GM12878 (cell line): Measurements from ENCODE around the gene DMAC2. TPM values are rescaled to one million over a fixed set of nuclear protein-coding genes. Genes with fewer than 3 reads are reported as not detected.

Source experiments
- ATAC-seq: fragments of 200-7000 bp; cut with Tn5 transposase; 3 replicates; pipeline ENCODE4 v1.9.1; 2020; ENCODE audit warnings: mild to moderate bottlenecking, moderate library complexity
- BruUV-seq: library from RNA; stranded (reverse); fragments of 400-500 nt; replicated peaks from 2 replicates; lab custom pipeline; 2021; lab: Mats Ljungman, UMichigan
- CTCF ChIA-PET: fragments of 300-600 bp; sonication (Branson Sonifier 250); formaldehyde crosslinking; extraction: SDS; loops from one replicate; lab custom pipeline; 2021; ENCODE audit warnings: inconsistent platforms; lab: Yijun Ruan, JAX
- POLR2A ChIA-PET: fragments of 350-600 bp; formaldehyde crosslinking; extraction: SDS; loops from one replicate; lab custom pipeline; 2021; ENCODE audit warnings: inconsistent platforms; lab: Charles Lee
- RAD21 ChIA-PET: fragments of 300-600 bp; sonication (Branson Sonifier 250); formaldehyde crosslinking; loops from one replicate; lab custom pipeline; 2023; ENCODE audit warnings: antibody characterized with exemption; ENCODE audit not compliant: unreplicated experiment; lab: Charles Lee
- SMC1A ChIA-PET: fragments of 300-600 bp; sonication (Branson Sonifier 250); formaldehyde crosslinking; loops from one replicate; lab custom pipeline; 2023; ENCODE audit not compliant: unreplicated experiment, uncharacterized antibody; lab: Charles Lee
- DNase-seq: peaks from one replicate; pipeline ENCODE4 v3.0.0-alpha.2; 2011; ENCODE audit warnings: low read depth, low spot score
- FAIRE-seq: peaks from 3 replicates; lab custom pipeline; 2011; peaks lifted over from hg19 to GRCh38; lab: Jason Lieb, UNC
- H2AFZ ChIP-seq: 2 replicates; pipeline ENCODE4 v1.6.0; 2011; ENCODE audit warnings: low read depth, low read length, control low read depth; ENCODE audit not compliant: control insufficient read depth
- H3K27ac ChIP-seq: 2 replicates; pipeline ENCODE4 v1.5.1; 2011; ENCODE audit warnings: control low read depth; ENCODE audit not compliant: control insufficient read depth, insufficient read depth
- H3K27me3 ChIP-seq, 2 experiments: replicated peaks in 1 of 2; 2 replicates each; pipeline versions ENCODE4 v1.6.0 to v1.6.1; 2011; ENCODE audit warnings: low read length in 1 of 2; ENCODE audit not compliant: control insufficient read depth in 2 of 2, insufficient read depth in 2 of 2
- H3K36me3 ChIP-seq, 2 experiments: 2 replicates each; pipeline ENCODE4 v1.5.1; 2011; ENCODE audit warnings: low read length in 1 of 2; ENCODE audit not compliant: control insufficient read depth in 2 of 2, insufficient read depth in 2 of 2
- H3K4me1 ChIP-seq: 2 replicates; pipeline ENCODE4 v1.6.1; 2011; ENCODE audit warnings: mild to moderate bottlenecking, low read length, moderate library complexity, mixed read lengths; ENCODE audit not compliant: control insufficient read depth, insufficient read depth
- H3K4me2 ChIP-seq: 2 replicates; pipeline ENCODE4 v1.6.0; 2011; ENCODE audit warnings: control low read depth; ENCODE audit not compliant: control insufficient read depth, insufficient read depth
- H3K4me3 ChIP-seq: fragments of 200-600 bp; sonication (generic); 2 replicates; pipeline ENCODE4 v1.5.1; 2016
- H3K79me2 ChIP-seq: 2 replicates; pipeline ENCODE4 v1.6.0; 2011; ENCODE audit warnings: low read length; ENCODE audit not compliant: control insufficient read depth, insufficient read depth
- H3K9ac ChIP-seq: 2 replicates; pipeline ENCODE4 v1.8.0; 2011; ENCODE audit warnings: low read length, control low read depth, mixed read lengths; ENCODE audit not compliant: control insufficient read depth, insufficient read depth
- H3K9me3 ChIP-seq: replicated peaks from 3 replicates; pipeline ENCODE4 v1.5.1; 2011; ENCODE audit warnings: mild to moderate bottlenecking, low read length; ENCODE audit not compliant: control insufficient read depth, insufficient read depth
- H4K20me1 ChIP-seq: 2 replicates; pipeline ENCODE4 v1.6.0; 2011; ENCODE audit not compliant: control insufficient read depth, insufficient read depth
- BCL3 ChIP-seq: IDR thresholded peaks from 2 replicates; pipeline ENCODE4 v1.6.1; 2011; ENCODE audit warnings: borderline replicate concordance, low read depth, mild to moderate bottlenecking, moderate library complexity, low read length; ENCODE audit not compliant: insufficient read depth, poor library complexity, severe bottlenecking
- BCLAF1 ChIP-seq: fragments of 450-650 bp; IDR thresholded peaks from 2 replicates; pipeline ENCODE4 v1.6.1; 2017; ENCODE audit warnings: antibody characterized with exemption, mild to moderate bottlenecking, moderate library complexity
- CBX5 ChIP-seq: sonication (generic); IDR thresholded peaks from 2 replicates; pipeline ENCODE4 v1.6.1; 2016; ENCODE audit warnings: low read depth, moderate library complexity, mild to moderate bottlenecking, inconsistent platforms
- CHD4 ChIP-seq: fragments of 200-600 bp; sonication (generic); IDR thresholded peaks from 2 replicates; pipeline ENCODE4 v1.6.1; 2016; ENCODE audit warnings: mild to moderate bottlenecking
- EED ChIP-seq: sonication (generic); IDR thresholded peaks from 2 replicates; pipeline ENCODE4 v1.6.1; 2016; ENCODE audit warnings: antibody characterized with exemption, low read depth
- NR2C2 ChIP-seq: IDR thresholded peaks from 2 replicates; pipeline ENCODE4 v1.6.1; 2011; ENCODE audit warnings: borderline replicate concordance, low read depth; ENCODE audit not compliant: control insufficient read depth, insufficient read length
- PAX8 ChIP-seq: fragments of 450-650 bp; IDR thresholded peaks from 2 replicates; pipeline ENCODE4 v1.6.1; 2017; ENCODE audit warnings: mild to moderate bottlenecking, moderate library complexity
- ZBTB4 ChIP-seq: fragments of 450-650 bp; formaldehyde crosslinking; IDR thresholded peaks from 2 replicates; pipeline ENCODE4 v1.4.0; 2022; ENCODE audit warnings: mild to moderate bottlenecking, moderate library complexity
- WGBS: methylation state at CpG from one replicate; pipeline ENCODE4 v1.1.6; 2016; ENCODE audit warnings: low lambda C conversion rate; ENCODE audit not compliant: insufficient replicate concordance, insufficient coverage; ENCODE audit errors: missing lambda C conversion rate; 5-methylcytosine and 5-hydroxymethylcytosine counted together
- in situ Hi-C: fragments of 300-500 bp; cut with MboI; formaldehyde crosslinking; loops from 9 replicates; pipeline ENCODE4 v1.14.3; 2018; ENCODE audit warnings: mixed read lengths
- intact Hi-C: fragments of 100-400 bp; cut with micrococcal nuclease; formaldehyde crosslinking; loops from one replicate; pipeline ENCODE4 v1.14.2; 2022; ENCODE audit not compliant: unreplicated experiment
- polyA plus RNA-seq, 11 experiments: library from polyadenylated mRNA; depleted of rRNA in 4 of 11; unstranded in 6 of 11; stranded (reverse) in 5 of 11; fragments of >200 nt; fragmentation: Nextera tagmentation in 4 of 11; fragmentation: Illumina TruSeq in 1 of 11; extraction: Ambion mirVana in 4 of 11; extraction: Trizol in 1 of 11; gene quantifications; 1 replicate in 1 of 11; 2 replicates in 10 of 11; pipeline versions ENCODE4 v1.2.1 to v1.2.3, GENCODE V29; 2011 to 2016; ENCODE audit warnings: inconsistent platforms in 2 of 11, missing spikeins in 2 of 11, low read depth in 1 of 11
- total RNA-seq, 4 experiments: library from RNA; depleted of rRNA in 3 of 4; stranded (reverse); fragments of >200 nt in 3 of 4; fragmentation: Illumina TruSeq in 1 of 4; extraction: Trizol in 1 of 4; gene quantifications; 2 replicates each; pipeline versions ENCODE4 v1.2.1 to v1.2.3, GENCODE V29; 2013 to 2021

Gene DMAC2
- total and polyA plus RNA-seq, 10 of the 15 experiments (the other 5 are each of a cell fraction or from before 2014, with no cell fraction given), result 10.8 to 57.2 (median 42.7) TPM

- Histone ChIP-seq H3K4me3 (no peak overlapping the region), H3K9me3 (no peaks in the 10 kb centered on the region), H3K4me2 (no peak overlapping the region), H3K27ac (no peak overlapping the region), H3K4me1 (peaks cover 4% of the 10 kb centered on the region), H3K27me3 (no peaks in the 10 kb centered on the region)
- BruUV-seq, result no TSS peak
- WGBS, result 85% methylated on average over 17 of the region's 18 CpGs
- intact Hi-C loops, result no loop called here
- no peak for TF ChIP-seq NR2C2
- TF ChIP-seq EED, result no peak
- no peak for TF ChIP-seq CBX5
- TF ChIP-seq BCLAF1, result no peak
- no peak for TF ChIP-seq PAX8
- TF ChIP-seq CHD4, result no peak
- no peak for TF ChIP-seq ZBTB4 (CRISPR knock-in tag)
- TF ChIP-seq BCL3, result no peak
- TF ChIP-seq, all 136 proteins: peak for 0
- Histone ChIP-seq H3K9ac (no peak overlapping the region), H3K36me3 (peaks cover 11 to 18% of the 10 kb centered on the region in 2 experiments), H4K20me1 (no peaks in the 10 kb centered on the region), H3K79me2 (no peaks in the 10 kb centered on the region), H2AFZ (no peak overlapping the region)
- DNase-seq (no peak), FAIRE-seq (no peak), ATAC-seq (no peak)
- ChIA-PET SMC1A (no interaction called here), RAD21 (no interaction called here), POLR2A (no interaction called here), CTCF (no interaction called here)
- in situ Hi-C loops, result no loop called here
Measured at GRCh38 chr19:41422456-41422855, 17.3 kb downstream of the DMAC2 start.
